Measurements from ENCODE around the gene PAN2. TPM values are rescaled to one million over a fixed set of nuclear protein-coding genes. Genes with fewer than 3 reads are reported as not detected.

PAN2 gene
- total and polyA plus RNA-seq, 10 of the 15 experiments (the other 5 are each of a cell fraction or from before 2014, with no cell fraction given): 14.4 to 61.8 (median 34.9) TPM

DNA sequence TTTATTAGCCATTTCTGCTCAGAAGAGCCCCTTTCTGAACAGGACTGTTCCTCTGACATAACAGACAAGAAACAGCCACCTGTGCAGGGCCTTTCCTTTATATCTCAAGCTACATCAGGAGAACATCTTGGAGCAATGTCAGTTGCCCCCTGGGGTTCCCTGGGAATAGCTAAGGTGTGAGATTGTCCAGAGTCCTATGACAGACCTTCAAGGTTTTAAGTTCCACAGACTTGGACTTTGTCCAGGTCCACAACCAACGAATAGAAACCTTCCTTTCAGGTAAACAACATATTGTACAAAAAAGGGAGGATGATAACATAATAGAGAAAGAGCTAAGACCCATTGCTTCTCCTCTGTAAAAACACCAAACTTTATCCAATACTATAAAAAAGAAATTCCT, 7.8 kb upstream of the PAN2 start:
- peaks cover 18% of the 10 kb centered on the region for H3K4me1 ChIP-seq (ENCODE audit: control insufficient read depth, insufficient read depth, low read length)
- BruUV-seq (replicated peaks): no TSS peak
- 85% methylated on average over 1 of the region's 1 CpG for WGBS (ENCODE audit: insufficient coverage, insufficient replicate concordance, low lambda C conversion rate, missing lambda C conversion rate)
- H3K27me3 ChIP-seq (replicated peaks in 1 of 2; ENCODE audit: control insufficient read depth in 2 of 2, insufficient read depth in 2 of 2, low read length in 1 of 2): no peaks in the 10 kb centered on the region
- FAIRE-seq (no peak), ATAC-seq (no peak), DNase-seq (ENCODE audit: low read depth, low spot score) (no peak)
- H3K79me2 ChIP-seq (ENCODE audit: control insufficient read depth, insufficient read depth, low read length): no peaks in the 10 kb centered on the region
- ChIA-PET RAD21 (ENCODE audit: unreplicated experiment) (no interaction called here), POLR2A (interaction anchor here (0.6 to 11.4 kb wide), 3 partner anchors 10 to 567 kb away, joined by 4 to 140 read pairs (median 8); partner anchors contain the start of genes APOF and STAT2), SMC1A (ENCODE audit: uncharacterized antibody, unreplicated experiment) (interaction anchor here (1.0 to 2.3 kb wide), 5 partner anchors 9 to 123 kb away, joined by 3 to 12 read pairs (median 3); no protein-coding TSS in a partner anchor), CTCF (interaction anchor here (0.8 to 1.8 kb wide), 4 partner anchors 10 to 122 kb away, joined by 3 to 5 read pairs (median 4); partner anchors contain the start of gene STAT2)
- TF ChIP-seq SIN3A (IDR thresholded peaks at IDR 0.05; ENCODE audit: low read depth, low read length): no peak
- TF ChIP-seq MEF2B (IDR thresholded peaks at IDR 0.05; ENCODE audit: partially characterized antibody, poor library complexity, severe bottlenecking): no peak
- TF ChIP-seq HCFC1 (IDR thresholded peaks at IDR 0.05; ENCODE audit: low read length): no peak
- TF ChIP-seq SPI1 (IDR thresholded peaks at IDR 0.05; ENCODE audit: borderline replicate concordance, insufficient read depth, low read depth, low read length): no peak
- no peak for TF ChIP-seq MTA2 (IDR thresholded peaks at IDR 0.05; ENCODE audit: low read depth)
- no peak for TF ChIP-seq CBFB (IDR thresholded peaks at IDR 0.05; ENCODE audit: low read depth)
- TF ChIP-seq PML (IDR thresholded peaks at IDR 0.05; ENCODE audit: low read length): no peak
- no peak for TF ChIP-seq MAX (IDR thresholded peaks at IDR 0.05; ENCODE audit: low read depth, low read length)
- TF ChIP-seq ELK1 (IDR thresholded peaks at IDR 0.05; ENCODE audit: low read depth, low read length): no peak
- TF ChIP-seq NBN (IDR thresholded peaks at IDR 0.05): no peak
- no peak for TF ChIP-seq BMI1 (IDR thresholded peaks at IDR 0.05; ENCODE audit: borderline replicate concordance)
- no peak for TF ChIP-seq IRF4 (IDR thresholded peaks at IDR 0.05; ENCODE audit: low read depth, low read length)
- no peak for TF ChIP-seq ATF2 (IDR thresholded peaks at IDR 0.05; ENCODE audit: low read length)
- no peak for TF ChIP-seq PAX8 (IDR thresholded peaks at IDR 0.05)
- no peak for TF ChIP-seq PAX5 (IDR thresholded peaks at IDR 0.05; ENCODE audit: borderline replicate concordance, low read depth, low read length)
- TF ChIP-seq, protein P1, sequence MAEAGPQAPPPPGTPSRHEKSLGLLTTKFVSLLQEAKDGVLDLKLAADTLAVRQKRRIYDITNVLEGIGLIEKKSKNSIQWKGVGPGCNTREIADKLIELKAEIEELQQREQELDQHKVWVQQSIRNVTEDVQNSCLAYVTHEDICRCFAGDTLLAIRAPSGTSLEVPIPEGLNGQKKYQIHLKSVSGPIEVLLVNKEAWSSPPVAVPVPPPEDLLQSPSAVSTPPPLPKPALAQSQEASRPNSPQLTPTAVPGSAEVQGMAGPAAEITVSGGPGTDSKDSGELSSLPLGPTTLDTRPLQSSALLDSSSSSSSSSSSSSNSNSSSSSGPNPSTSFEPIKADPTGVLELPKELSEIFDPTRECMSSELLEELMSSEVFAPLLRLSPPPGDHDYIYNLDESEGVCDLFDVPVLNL (IDR thresholded peaks at IDR 0.05; ENCODE audit: low read depth, low read length): no peak
- no peak for TF ChIP-seq PRDM15 (CRISPR knock-in tag; IDR thresholded peaks at IDR 0.05)
- no peak overlapping the region for H3K4me3 ChIP-seq
- no peak overlapping the region for H3K27ac ChIP-seq (ENCODE audit: control insufficient read depth, insufficient read depth)
- no peak overlapping the region for H2AFZ ChIP-seq (ENCODE audit: control insufficient read depth, low read depth, low read length)
- H3K9ac ChIP-seq (ENCODE audit: control insufficient read depth, insufficient read depth, low read length): no peak overlapping the region
- intact Hi-C loops (cut with micrococcal nuclease; ENCODE audit: unreplicated experiment) (no loop called here), in situ Hi-C loops (cut with MboI) (no loop called here)
- no peaks in the 10 kb centered on the region for H4K20me1 ChIP-seq (ENCODE audit: control insufficient read depth, insufficient read depth)
- no peaks in the 10 kb centered on the region for H3K9me3 ChIP-seq (replicated peaks; ENCODE audit: control insufficient read depth, insufficient read depth, low read length)
- peaks cover 6 to 23% of the 10 kb centered on the region in 2 experiments; a peak in 3 of 4 replicates for H3K36me3 ChIP-seq (ENCODE audit: control insufficient read depth in 2 of 2, insufficient read depth in 2 of 2, low read length in 1 of 2)
- no peak overlapping the region for H3K4me2 ChIP-seq (ENCODE audit: control insufficient read depth, insufficient read depth)
